ENCODE data around the gene P2RY8. TPM values are rescaled to one million over a fixed set of nuclear protein-coding genes. Genes with fewer than 3 reads are reported as not detected.
"Not testable (repeated sequence)": the region's sequence is repeated elsewhere in the genome, so short reads cannot be mapped to it uniquely, and the experiment has no call there.

P2RY8 gene
- total RNA-seq, 1 donor from 2014 or later = under 0.01 TPM

DNA sequence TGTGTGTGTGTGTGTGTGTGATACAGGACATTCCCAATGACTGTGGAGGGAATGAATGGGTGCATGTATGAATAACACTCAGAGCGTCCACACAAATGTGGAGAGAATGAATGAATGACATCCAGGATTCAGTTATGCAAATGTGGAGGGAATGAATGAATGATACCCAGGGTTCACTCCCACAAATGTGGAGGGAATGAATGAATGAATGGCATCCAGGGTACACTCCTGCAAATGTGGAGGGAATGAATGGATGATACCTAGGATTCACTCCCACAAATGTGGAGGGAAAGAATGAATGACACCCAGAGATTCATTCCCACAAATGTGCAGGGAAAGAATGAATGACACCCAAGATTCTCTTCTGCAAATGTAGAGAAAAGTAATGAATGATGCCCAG is 48.2 kb downstream of the P2RY8 start:
- no peak for FAIRE-seq
- no peak for DNase-seq (ENCODE audit: low spot score in 2 of 2)

DNA sequence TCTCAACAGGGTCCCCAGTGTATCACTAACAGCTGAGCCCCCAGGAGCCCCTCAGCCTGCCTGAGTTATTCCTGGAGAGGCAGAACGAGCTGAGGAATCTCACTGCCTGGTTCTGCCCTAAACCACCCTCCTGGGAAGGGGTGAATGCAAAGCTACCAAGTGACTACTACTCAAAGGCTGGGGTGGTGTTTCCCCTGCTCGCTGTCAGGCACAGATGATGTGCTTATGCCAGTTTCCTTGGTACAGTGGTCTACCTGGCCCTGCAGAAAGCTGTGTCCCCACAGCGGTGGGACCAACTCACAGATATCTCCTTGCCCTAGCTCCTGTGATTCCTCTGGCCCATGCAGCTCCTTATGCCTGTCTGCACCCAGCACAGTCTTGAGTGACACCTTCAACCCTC is 48.8 kb downstream of the P2RY8 start:
- FAIRE-seq = no peak
- no peak for DNase-seq (ENCODE audit: low spot score in 2 of 2)

GRCh38 chrX:1487401-1487800 is 49.6 kb downstream of the P2RY8 start:
- no peak for FAIRE-seq
- DNase-seq (ENCODE audit: low spot score in 2 of 2) = no peak

- DNase-seq (ENCODE audit: low spot score in 2 of 2) (no peak), FAIRE-seq (no peak)
Observed at GRCh38 chrX:1486749-1487361, 50.1 kb downstream of the P2RY8 start.

DNA sequence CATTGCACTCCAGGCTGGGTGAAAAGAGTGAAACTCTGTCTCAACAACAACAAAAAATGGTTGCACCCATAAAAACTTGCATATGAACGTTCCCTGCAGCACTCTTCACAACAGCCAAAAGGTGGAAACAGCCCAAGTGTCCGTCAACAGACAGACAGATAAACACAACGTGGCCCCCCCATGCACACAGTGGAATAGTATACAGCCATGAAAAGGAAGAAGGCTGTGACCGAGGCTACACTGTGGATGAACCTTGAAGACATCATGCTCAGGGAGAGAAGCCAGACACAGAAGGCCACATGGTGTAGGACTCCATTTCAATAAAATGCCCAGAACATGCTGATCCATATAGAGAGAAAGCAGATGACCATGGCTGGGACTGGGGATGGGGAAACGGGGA is 50.8 kb downstream of the P2RY8 start:
- no peak for DNase-seq (ENCODE audit: low spot score in 2 of 2)

DNA sequence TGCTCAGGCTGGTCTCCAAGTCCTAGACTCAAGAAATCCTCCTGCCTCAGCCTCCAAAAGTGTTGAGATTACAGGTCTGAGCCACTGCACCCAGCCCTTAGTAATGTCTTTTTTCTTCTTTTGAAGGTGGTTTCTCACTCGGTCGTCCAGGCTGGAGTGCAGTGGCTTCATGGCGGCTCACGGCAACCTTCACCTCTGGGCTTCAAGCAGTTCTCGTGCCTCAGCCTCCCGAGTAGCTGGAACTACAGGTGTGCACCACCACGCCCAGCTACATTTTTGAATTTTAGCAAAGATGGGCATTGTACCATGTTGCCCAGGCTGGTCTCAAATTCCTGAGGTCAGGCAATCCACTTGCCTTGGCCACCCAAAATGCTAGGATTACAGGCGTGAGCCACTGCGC is 52.0 kb downstream of the P2RY8 start:
- no peak for FAIRE-seq
- no peak for DNase-seq (ENCODE audit: low spot score in 2 of 2)

More for the DNA sequence above, 50.8 kb downstream of the P2RY8 start:
- FAIRE-seq = no peak

DNA sequence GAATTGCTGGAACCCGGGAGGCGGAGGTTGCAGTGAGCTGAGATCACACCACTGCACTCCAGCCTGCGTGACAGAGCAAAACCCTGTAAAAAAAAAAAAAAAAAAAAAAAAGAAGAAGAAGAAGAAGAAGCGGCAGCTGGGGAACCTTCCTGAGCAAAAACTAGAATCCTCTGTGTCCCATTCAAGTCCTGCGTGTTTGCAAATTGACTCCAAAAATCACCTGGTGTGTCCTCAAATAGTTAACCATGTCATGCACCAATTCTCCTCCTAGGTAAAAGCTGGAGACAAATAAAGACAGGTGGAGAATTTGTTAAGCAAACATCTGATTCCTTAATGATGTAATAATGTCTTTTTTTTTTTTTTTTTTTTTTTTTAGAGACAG is 52.4 kb downstream of the P2RY8 start:
- DNase-seq (ENCODE audit: low spot score in 2 of 2) (no peak), FAIRE-seq (no peak)

- FAIRE-seq = no peak
Observed at GRCh38 chrX:1483843-1484637, 52.9 kb downstream of the P2RY8 start.

GRCh38 chrX:1482530-1482928 is 54.5 kb downstream of the P2RY8 start:
- DNase-seq (ENCODE audit: low spot score in 2 of 2); FAIRE-seq: not testable (repeated sequence)

More at GRCh38 chrX:1483843-1484637, 52.9 kb downstream of the P2RY8 start:
- no peak for DNase-seq (ENCODE audit: low spot score in 2 of 2)

DNA sequence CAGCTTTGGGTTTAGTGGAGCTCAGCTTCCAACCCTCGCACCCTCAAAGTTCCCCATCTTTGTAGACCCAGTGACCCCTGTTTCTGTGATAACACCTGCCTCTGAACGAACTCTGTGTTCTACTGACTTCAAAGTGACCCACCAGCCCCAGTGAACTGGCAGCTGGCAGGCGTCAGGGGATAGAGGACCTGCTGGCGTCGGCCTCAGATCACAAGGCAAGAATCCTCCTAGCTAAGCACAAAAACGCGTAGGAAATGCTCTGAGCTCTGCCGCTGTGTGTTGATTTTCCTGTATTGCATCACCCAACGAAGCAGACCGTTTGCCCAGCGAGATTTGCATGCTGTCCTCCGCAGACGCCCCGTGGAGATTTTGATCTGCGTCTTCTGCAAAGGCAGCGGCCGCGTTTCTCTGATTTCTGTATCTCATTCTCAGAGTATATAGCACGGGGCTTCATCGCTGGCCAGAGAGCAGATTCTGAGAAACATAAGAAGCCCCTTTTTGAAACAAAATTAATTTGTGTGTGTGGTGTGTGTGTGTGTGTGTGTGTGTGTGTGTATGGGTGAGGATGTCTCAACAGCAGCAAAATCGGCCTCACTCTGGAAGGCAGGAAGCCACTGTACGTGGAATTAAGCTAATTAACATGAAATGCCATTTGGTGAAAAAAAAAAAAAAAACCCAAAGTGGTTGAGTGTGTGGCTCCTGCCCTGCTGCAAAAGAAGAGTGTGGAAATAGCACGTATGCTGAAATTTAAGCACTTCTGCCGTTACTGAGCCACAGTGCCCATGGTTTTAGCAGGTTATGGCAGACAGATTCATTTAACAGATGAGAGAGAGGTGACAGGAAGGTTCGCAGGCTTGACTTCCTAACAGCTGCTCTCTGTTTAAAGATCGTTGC is 55.1 kb downstream of the P2RY8 start:
- FAIRE-seq (no peak), DNase-seq (ENCODE audit: low spot score in 2 of 2) (no peak)

DNA sequence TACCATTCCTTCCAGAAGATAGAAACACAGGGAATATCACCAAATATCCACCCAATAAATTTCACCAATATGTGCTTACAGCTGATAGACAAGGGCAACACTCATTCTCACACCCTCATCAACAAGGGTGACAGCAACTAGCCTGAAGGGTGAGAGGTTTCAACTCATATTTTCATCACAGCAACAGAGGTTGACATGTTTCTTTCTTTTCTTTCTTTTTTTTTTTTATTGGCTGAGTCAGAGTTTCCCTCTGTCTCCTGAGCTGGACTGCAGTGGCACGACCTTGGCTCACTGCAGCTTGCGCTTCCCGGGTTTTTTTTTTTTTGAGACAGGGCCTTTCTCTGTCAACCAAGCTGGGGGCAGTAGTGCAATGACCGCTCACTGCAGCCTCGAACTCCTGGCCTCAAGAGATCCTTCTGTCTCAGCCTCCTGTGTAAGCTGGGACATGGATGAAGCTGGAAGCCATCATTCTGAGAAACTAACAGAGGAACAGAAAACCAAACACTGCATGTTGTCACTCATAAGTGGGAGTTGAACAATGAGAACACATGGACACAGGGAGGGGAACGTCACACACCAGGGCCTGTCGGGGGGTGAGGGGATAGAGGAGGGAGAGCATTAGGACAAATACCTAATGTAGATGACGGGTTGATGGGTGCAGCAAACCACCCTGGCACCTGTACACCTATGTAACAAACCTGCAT is 56.8 kb downstream of the P2RY8 start:
- no peak for FAIRE-seq

GRCh38 chrX:1477801-1478458 is 59.1 kb downstream of the P2RY8 start:
- FAIRE-seq = no peak
- DNase-seq (ENCODE audit: low spot score in 2 of 2) = no peak

More for the DNA sequence above, 56.8 kb downstream of the P2RY8 start:
- DNase-seq (ENCODE audit: low spot score in 2 of 2) = no peak

- no peak for FAIRE-seq
- no peak for DNase-seq (ENCODE audit: low spot score in 2 of 2)
Observed at GRCh38 chrX:1477229-1477628, 59.8 kb downstream of the P2RY8 start.

GRCh38 chrX:1476682-1477081 is 60.3 kb downstream of the P2RY8 start:
- DNase-seq (ENCODE audit: low spot score in 2 of 2) = no peak
- FAIRE-seq = no peak

DNA sequence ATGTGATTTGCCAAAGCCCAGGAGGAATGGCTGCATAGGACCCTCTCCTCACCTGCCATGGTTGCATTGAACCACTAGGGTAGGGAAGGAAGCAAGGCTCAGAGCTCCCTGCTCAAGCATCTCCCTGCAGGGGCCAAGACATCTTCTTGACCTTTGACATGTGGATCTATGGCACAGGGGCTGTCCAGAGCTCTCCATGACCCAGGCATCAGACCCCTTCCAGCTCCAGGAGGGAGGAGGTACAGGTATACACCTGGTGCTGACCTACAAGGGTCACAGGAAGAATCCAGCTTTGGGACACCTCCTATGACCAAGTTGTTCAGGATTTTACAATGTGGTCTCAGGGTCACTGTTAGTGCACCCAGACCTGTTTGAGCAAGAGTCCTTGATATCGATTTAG is 61.1 kb downstream of the P2RY8 start:
- FAIRE-seq = no peak

DNA sequence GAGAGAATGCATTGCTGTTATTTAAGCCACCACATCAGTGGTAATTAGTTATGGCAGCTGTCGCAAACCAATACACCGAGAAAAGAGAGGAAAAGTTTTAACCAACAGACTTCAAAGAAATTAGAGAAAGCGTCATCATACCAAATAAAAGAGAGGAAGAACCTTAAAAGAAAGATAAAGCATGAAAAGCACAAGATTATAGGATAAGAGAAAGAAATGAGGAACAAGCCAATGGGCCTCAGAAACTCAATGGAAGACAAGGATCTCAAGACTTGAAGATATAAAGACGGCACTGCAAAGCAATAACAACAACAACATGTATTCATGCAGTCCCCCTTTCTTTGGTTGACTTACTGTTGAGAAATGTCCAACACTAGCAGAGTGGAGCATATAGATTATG is 61.5 kb downstream of the P2RY8 start:
- no peak for FAIRE-seq
- DNase-seq (ENCODE audit: low spot score in 2 of 2) = no peak

More for the DNA sequence above, 61.1 kb downstream of the P2RY8 start:
- DNase-seq (ENCODE audit: low spot score in 2 of 2) = no peak

DNA sequence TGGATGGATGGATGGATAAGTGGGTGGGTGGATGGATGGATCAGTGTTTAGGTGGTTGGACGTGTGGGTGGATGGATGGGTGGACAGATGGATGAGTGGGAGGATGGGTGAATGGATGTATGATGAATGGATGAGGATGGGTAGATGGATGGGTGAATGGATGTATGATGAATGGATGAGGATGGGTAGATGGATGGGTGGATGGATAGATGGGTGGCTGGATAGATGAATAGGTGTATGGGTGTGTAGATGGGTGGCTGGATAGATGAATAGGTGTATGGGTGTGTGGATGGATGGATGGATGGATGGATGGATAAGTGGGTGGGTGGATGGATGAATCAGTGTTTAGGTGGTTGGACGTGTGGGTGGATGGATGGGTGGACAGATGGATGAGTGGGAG is 62.4 kb downstream of the P2RY8 start:
- DNase-seq (ENCODE audit: low spot score in 2 of 2); FAIRE-seq: not testable (repeated sequence)

DNA sequence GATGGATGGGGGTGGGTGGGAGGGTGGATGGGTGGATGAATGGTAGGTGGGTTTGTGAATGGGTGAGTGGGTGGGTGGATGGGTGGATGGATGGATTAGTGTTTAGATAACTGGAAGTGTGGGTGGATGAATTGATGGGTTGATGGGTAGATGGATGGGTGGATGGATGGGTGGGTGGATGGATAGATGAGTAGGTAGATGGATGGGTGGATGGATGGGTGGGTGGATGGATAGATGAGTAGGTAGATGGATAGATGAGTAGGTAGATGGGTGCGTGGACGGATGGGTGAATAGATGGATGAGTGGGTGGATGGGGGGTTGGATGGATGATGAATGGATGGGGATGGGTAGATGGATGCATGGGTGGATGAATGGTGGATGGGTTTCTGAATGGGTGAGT is 64.0 kb downstream of the P2RY8 start:
- no peak for FAIRE-seq
- no peak for DNase-seq (ENCODE audit: low spot score in 2 of 2)

DNA sequence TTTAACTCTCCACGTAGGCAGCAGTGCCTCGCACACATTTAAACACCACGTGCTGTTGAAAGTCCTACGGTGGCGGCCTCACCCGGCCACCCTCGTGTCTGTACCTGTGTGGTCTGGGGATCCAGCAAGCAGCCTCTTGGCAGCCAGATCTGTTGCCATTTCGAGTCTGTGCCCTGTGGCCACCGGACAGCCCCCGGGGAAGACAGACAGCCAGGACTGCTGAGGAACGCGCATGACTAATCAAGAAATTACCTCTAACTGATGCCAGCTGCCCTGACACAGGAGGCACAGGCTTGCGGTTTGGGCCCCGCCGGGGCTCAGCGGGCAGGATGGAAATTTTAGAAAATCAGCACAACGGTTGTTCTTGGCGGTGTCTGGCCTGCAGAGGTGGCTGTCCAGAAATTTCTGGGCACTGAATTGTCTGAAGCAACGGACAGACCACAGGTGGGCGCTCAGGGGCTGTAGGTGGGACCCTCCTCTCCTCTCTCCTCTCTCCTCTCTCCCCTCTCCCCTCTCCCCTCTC is 68.7 kb downstream of the P2RY8 start:
- DNase-seq (ENCODE audit: low spot score in 2 of 2) = no peak
- FAIRE-seq = no peak
